ENCODE data around the gene EPHX1. TPM values are rescaled to one million over a fixed set of nuclear protein-coding genes. Genes with fewer than 3 reads are reported as not detected.
A peak's percentile ranks its signal among the peaks of the same experiment; 100 is the strongest.

EPHX1 gene
- total and polyA plus RNA-seq, 2 of the 8 experiments (the other 6 are each of a cell fraction or from before 2014, with no cell fraction given): 45.3 to 79.1 TPM

DNA sequence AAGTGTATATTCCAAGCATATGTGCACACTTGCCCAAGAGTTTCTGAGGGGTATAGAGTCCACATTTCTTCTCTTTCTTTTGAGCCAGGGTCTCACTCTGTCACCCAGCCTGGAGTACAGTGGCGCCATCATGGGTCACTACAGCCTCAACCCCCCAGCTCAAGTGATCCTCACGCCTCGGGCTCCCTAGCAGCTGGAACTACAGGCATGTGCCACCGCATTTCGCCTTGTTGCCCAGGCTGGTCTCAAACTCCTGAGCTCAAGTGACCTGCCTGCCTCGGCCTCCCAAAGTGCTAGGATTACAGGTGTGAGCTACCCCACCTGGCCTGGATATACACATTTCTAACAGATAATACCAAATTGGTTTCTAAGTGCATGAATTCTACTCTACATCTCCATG, 49.4 kb upstream of the EPHX1 start:
- Histone ChIP-seq H3K4ac (replicated peaks; ENCODE audit: insufficient read length, low read depth, low read length) (no peak overlapping the region), H2BK20ac (ENCODE audit: low read length) (no peak overlapping the region), H2AFZ (ENCODE audit: low read length) (no peak overlapping the region), H4K5ac (ENCODE audit: insufficient read length, low read depth, low read length) (no peak overlapping the region), H3K27ac (ENCODE audit: low read depth, low read length) (no peak overlapping the region), H3K27me3 (replicated peaks in 1 of 4; ENCODE audit: control insufficient read depth in 3 of 4, extremely low read depth in 1 of 4, insufficient read depth in 3 of 4, low read length in 3 of 4) (no peaks in the 10 kb centered on the region), H3K4me3 (ENCODE audit: extremely low read depth in 1 of 4, insufficient read depth in 2 of 4, low read depth in 3 of 4, low read length in 4 of 4) (no peak overlapping the region), H2BK120ac (replicated peaks; ENCODE audit: low read depth, low read length) (no peak overlapping the region), H4K8ac (ENCODE audit: extremely low read depth, insufficient read depth, low read length) (no peak overlapping the region), H2BK15ac (ENCODE audit: low read length) (no peak overlapping the region), H2AK5ac (ENCODE audit: low read depth, low read length) (no peak overlapping the region), H3K9ac (replicated peaks in 1 of 4; ENCODE audit: extremely low read depth in 1 of 4, low read depth in 3 of 4, low read length in 3 of 4) (no peak overlapping the region), H2BK5ac (ENCODE audit: low read depth, low read length) (no peak overlapping the region), H3K23me2 (ENCODE audit: low read depth, low read length) (no peaks in the 10 kb centered on the region), H2BK12ac (ENCODE audit: low read depth, low read length) (no peak overlapping the region), H4K91ac (replicated peaks; ENCODE audit: insufficient read length, low read length) (no peak overlapping the region), H3K4me1 (replicated peaks in 1 of 4; ENCODE audit: control insufficient read depth in 3 of 4, insufficient read depth in 4 of 4, low read length in 3 of 4) (peaks cover 0 to 10% (median 5%) of the 10 kb centered on the region in 4 experiments; a peak in 6 of 7 replicates), H3K18ac (ENCODE audit: extremely low read depth, low read length) (no peak overlapping the region), H3K23ac (ENCODE audit: insufficient read length) (no peak overlapping the region), H3K79me1 (ENCODE audit: low read depth, low read length) (no peaks in the 10 kb centered on the region), H3K56ac (replicated peaks; ENCODE audit: insufficient read length, low read depth, low read length) (no peak overlapping the region), H3K36me3 (ENCODE audit: control insufficient read depth in 2 of 4, insufficient read depth in 4 of 4, low read length in 3 of 4) (no peaks in the 10 kb centered on the region), H3K14ac (ENCODE audit: insufficient read length) (no peak overlapping the region), H3K79me2 (ENCODE audit: control insufficient read depth in 1 of 2, insufficient read depth in 2 of 2, low read length in 2 of 2) (no peaks in the 10 kb centered on the region), H3K4me2 (ENCODE audit: insufficient read depth in 1 of 2, low read depth in 2 of 2, low read length in 2 of 2) (no peak overlapping the region), H4K20me1 (replicated peaks in 1 of 2; ENCODE audit: control insufficient read depth in 1 of 2, insufficient read depth in 2 of 2, low read length in 2 of 2) (no peaks in the 10 kb centered on the region), H3K9me3 (ENCODE audit: insufficient read depth in 2 of 2, low read depth in 1 of 2, low read length in 1 of 2) (no peaks in the 10 kb centered on the region)
- ChIA-PET CTCF (ENCODE audit: partially characterized antibody) (interaction anchor here (0.7 to 1.3 kb wide), 7 partner anchors 9 to 314 kb away, joined by 3 to 6 read pairs (median 3); no protein-coding TSS in a partner anchor), POLR2A (ENCODE audit: partially characterized antibody) (interaction anchor here (0.7 kb wide), 1 partner anchor 43 kb away, joined by 3 read pairs; no protein-coding TSS in a partner anchor)
- DNase-seq (ENCODE audit: low read depth in 1 of 2, low spot score in 2 of 2) (no peak), FAIRE-seq (no peak)
- WGBS, 2 experiments (ENCODE audit: extremely low coverage in 1 of 2, insufficient coverage in 1 of 2, insufficient read length in 1 of 2, insufficient replicate concordance in 2 of 2, low coverage in 1 of 2, low lambda C conversion rate in 2 of 2, missing lambda C conversion rate in 1 of 2): 93% methylated on average over 6 of the region's 6 CpGs; no CpG with 5 or more reads in 1 of the 2 experiments
- TF ChIP-seq, protein P1, sequence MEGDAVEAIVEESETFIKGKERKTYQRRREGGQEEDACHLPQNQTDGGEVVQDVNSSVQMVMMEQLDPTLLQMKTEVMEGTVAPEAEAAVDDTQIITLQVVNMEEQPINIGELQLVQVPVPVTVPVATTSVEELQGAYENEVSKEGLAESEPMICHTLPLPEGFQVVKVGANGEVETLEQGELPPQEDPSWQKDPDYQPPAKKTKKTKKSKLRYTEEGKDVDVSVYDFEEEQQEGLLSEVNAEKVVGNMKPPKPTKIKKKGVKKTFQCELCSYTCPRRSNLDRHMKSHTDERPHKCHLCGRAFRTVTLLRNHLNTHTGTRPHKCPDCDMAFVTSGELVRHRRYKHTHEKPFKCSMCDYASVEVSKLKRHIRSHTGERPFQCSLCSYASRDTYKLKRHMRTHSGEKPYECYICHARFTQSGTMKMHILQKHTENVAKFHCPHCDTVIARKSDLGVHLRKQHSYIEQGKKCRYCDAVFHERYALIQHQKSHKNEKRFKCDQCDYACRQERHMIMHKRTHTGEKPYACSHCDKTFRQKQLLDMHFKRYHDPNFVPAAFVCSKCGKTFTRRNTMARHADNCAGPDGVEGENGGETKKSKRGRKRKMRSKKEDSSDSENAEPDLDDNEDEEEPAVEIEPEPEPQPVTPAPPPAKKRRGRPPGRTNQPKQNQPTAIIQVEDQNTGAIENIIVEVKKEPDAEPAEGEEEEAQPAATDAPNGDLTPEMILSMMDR (IDR thresholded peaks at IDR 0.05; ENCODE audit: control extremely low read depth in 1 of 3, insufficient read depth in 1 of 3, low read depth in 1 of 3, low read length in 3 of 3): peak in 1 of 3 experiments; percentile 5; a peak in 1 of 4 replicates
- TF ChIP-seq RBBP5 (IDR thresholded peaks at IDR 0.05; ENCODE audit: borderline replicate concordance, low read depth, low read length) (no peak), CHD1 (IDR thresholded peaks at IDR 0.05; ENCODE audit: low read depth, low read length) (no peak), CTBP2 (IDR thresholded peaks at IDR 0.05; ENCODE audit: borderline replicate concordance, insufficient read depth, insufficient read length, low read length) (no peak)
